ENCODE data around the gene RABL3.
"Not testable (repeated sequence)": the region's sequence is repeated elsewhere in the genome, so short reads cannot be mapped to it uniquely, and the experiment has no call there.

Gene RABL3

GRCh38 chr3:120743556-120744195 lies 1.4 kb upstream of the RABL3 start:
- DNase-seq = no peak

DNA sequence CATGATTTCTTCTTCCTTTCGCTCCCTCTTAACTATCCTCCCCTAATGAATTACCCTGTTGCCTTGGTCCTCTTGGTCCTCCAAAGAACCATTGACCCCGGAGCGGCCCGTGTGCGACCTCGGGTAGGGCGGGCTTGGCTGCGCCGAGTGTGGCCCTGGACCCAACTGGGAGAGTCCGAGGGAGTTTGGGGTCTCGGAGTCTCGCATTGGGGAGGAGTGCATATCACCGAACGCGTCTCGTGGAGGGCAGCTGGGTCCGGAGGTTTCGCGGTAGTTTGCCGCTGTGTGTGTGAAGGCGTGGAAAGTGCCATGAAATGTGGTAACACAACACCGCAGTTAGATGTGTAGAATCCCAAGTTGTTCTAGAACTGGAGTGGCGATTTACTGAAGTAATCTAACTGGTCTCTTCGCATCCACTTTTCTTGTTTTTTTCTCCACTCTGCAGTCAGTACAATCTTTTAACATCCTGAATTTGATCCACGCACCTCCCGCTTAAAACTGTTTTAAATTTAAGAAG lies 591 bp upstream of the RABL3 start:
- no peak for DNase-seq

GRCh38 chr3:120741837-120742197 lies 499 bp downstream of the RABL3 start:
- DNase-seq = no peak

DNA sequence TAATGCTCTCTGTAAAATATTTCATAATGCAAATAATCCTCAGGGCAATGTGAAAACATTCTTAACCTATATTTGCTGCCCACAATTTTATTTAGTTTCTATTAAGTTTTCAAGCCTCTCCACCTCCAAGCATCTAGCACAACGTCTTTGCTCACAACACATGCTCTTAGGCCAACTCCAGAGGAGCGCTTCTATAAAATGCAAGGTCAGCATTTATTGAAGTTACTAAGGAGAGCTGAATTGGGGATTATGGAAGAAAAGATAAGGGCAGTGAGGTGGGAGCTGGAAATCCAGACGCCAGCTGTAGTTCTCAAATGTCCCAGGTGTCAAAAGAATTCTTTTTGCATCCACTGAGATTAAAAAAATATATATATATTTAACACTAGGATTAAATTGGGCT lies 996 bp downstream of the RABL3 start:
- DNase-seq = no peak

GRCh38 chr3:120738006-120738405 lies 4.3 kb downstream of the RABL3 start:
- DNase-seq = not testable (repeated sequence)

DNA sequence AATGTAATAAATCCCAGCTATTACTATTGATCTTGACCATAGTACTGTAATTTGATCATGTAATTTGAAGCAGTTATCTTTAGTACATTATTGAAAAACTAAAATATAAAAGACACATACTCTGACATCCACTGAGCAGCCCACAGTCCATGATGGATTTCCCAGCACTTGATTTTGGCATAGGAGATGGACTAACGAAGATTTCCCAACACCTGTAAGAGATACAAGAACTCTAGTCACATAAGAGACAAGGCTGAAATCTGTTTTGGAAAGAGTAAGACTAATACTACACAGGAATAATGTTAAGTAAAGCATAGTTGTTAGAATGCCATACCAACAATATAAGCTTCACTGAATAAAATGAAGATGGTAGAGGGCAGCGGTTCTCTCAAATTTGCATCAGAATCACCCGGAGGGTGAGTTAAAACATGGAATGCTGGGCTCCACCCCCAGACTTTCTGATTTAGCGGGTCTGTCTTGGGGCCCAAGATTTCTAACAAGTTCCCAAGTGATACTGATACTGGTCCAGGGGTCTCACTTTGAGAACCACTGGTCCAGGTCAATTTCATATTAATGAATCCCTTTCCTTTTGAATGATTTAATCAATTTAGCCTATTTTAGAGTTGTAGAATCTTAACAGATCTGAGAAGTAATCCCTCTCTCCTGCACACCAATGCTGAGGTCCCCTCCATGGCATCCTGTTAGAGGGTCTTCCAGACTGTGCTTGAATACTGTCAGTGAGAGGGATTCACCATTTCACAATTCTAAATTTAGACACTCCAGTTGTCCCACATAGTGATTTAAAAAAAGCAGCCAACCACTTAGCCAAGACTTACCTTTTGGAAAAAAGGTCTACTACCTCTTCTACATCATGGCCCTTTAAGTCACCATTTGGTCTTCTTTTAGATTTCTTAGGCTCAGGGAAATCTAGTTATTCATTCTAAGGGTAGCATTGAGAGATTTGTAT lies 11.5 kb downstream of the RABL3 start:
- DNase-seq = no peak

- no peak for DNase-seq
Observed at GRCh38 chr3:120726791-120727190, 15.5 kb downstream of the RABL3 start.

DNA sequence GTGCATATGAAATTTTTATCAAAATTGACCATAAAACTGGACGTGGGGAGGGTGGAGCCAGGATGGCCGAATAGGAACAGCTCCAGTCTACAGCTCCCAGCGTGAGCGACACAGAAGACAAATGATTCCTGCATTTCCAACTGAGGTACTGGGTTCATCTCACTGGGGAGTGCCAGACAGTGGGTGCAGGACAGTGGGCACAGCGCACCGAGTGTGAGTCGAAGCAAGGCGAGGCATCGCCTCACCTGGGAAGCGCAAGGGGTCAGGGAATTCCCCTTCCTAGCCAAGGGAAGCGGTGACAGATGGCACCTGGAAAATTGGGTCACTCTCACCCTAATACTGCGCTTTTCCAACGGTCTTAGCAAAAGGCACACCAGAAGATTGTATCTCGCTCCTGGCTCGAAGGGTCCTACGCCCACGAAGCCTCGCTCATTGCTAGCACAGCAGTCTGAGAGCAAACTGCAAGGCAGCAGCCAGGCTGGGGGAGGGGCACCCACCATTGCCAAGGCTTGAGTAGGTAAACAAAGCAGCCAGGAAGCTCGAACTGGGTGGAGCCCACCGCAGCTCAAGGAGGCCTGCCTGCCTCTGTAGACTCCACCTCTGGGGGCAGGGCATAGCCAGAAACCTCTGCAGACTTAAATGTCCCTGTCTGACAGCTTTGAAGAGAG lies 23.0 kb downstream of the RABL3 start:
- DNase-seq = not testable (repeated sequence)

DNA sequence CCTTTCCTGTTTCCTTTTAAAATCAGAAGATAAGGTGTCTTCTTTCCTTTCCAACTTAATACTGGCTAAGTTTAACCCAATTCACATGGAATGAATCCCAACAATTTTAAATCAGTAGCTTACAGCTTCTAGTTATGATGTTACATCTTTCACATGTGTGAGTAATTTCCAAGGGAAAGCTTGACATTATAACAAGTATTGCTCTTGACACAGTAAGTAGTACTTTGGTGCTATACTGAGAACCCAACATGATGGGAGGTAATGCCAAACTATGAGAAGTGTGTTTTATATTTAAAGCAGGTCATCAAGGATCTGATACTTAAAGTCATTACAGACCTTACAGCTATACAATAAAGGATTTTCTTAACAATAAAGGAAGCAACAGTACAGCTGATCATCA lies 29.1 kb downstream of the RABL3 start:
- no peak for DNase-seq

- DNase-seq = no peak
Observed at GRCh38 chr3:120710369-120710768, 31.9 kb downstream of the RABL3 start.

GRCh38 chr3:120708408-120708807 lies 33.9 kb downstream of the RABL3 start:
- DNase-seq = no peak

DNA sequence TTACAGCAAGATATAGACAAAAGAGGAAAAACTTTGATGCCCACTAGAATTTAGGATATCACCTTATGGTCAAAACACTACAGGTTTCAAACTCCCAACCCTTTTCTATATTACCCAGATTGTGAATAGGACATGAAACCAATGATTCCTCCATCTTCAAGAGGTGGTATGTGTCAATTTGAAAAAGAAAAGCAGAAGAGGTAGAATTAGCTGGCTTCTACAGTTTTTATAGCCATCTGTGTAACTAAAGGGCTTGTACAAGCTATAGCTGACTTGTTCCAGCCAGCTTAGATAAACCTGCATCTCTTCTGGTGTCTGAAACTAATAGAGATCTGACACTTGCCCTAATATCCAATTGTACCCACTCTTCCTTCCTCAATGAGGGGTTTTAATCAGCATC lies 35.4 kb downstream of the RABL3 start:
- DNase-seq = no peak

- no peak for DNase-seq
Observed at GRCh38 chr3:120705884-120706582, 36.3 kb downstream of the RABL3 start.

DNA sequence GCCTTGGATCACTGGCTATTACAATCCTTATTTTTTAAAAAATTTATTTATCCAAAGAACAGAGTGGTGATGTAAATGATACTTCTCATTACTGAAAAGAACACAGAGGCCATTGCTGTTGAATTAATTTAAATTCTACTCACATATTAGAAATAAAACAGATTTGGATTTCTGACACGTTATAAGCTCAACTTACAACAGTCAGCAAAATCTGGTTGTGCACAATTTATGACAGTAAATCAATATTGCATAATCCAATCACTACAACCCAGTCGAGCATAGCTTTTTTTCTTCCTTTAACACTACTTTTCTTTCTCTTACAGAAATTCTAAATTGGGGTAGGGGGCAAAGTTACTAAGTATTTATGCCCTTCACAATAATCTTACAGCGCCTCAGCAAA lies 43.0 kb downstream of the RABL3 start:
- no peak for DNase-seq

GRCh38 chr3:120693439-120694171 lies 48.7 kb downstream of the RABL3 start:
- peak; percentile 85 for DNase-seq

- no peak for DNase-seq
Observed at GRCh38 chr3:120689395-120689794, 52.9 kb downstream of the RABL3 start.

DNA sequence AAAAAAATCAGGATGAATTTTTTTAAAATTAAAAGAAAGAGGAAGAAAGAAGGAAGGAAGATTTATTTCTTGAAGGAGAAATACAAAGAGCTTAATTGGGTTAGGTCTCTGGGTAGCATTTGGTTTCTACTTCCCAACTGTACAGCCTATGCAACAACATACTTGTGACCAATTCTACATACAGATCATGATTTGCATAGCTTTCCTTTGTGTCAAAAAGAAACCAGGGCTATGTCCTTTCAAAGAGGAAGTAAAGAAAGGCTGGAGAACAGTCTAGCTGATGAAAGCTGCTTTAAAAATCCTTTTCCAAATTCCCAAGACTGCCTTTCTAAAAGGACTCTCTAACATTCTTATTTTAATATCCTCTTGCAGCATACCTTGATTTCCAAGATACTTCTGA lies 54.2 kb downstream of the RABL3 start:
- DNase-seq = no peak

DNA sequence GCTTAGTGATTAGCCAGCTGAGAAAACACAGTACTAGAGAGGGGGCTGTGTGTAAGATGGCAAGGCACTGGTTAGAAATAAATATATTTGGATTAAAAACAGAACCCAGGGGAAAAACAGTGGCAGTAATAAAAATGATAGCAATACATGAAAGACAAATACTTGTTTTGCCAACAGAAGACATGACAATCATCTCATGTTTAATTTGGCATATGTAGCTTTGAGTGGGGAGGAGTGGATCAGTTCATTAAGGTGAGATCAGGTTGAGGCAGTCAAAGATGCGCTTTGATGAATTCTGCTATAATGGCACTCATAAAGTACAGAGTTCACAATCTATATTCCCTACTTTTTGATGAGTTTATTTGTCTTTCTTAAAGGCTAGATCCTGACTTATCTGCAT lies 56.9 kb downstream of the RABL3 start:
- no peak for DNase-seq

GRCh38 chr3:120684896-120685295 lies 57.4 kb downstream of the RABL3 start:
- DNase-seq = no peak

GRCh38 chr3:120683671-120684301 lies 58.5 kb downstream of the RABL3 start:
- no peak for DNase-seq

DNA sequence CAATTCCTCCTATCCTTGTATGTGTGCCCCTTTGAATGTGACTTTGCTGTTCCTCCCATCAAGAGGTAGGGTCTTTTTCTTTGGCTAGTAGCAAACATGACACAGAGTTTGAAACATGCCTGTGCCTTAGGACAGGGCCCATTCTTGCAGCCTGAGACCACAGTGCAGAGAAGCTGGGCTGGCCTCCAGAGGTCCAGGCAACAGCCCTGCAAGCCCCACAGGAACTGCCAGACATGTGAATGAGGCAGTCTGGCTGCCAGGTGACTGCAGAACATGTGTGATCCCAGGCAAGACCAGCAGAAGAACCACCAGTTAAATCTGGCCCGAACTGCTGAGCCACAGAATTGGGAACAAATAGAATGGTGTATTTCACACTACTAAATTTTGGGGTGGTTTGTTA lies 59.1 kb downstream of the RABL3 start:
- DNase-seq = no peak

All from NCI-H146 (cell line).